Activated T-helper 17 cell treated with anti-CD3 and anti-CD28 coated beads, Interleukin-2, amount 50 U/mL, for 72 hours (primary cell): ENCODE measurements around the gene SLCO3A1. TPM values are rescaled to one million over a fixed set of nuclear protein-coding genes. Genes with fewer than 3 reads are reported as not detected.

Source experiments
- ATAC-seq: fragments of 150-1000 bp; cut with Tn5 transposase; replicated peaks from 2 replicates; pipeline ENCODE4 v1.10.0; 2021; ENCODE audit warnings: mild to moderate bottlenecking, moderate library complexity
- H3K27ac Mint-ChIP-seq: one replicate; pipeline ENCODE4 v1.8.0; 2022; ENCODE audit warnings: mixed read lengths
- H3K27me3 Mint-ChIP-seq: one replicate; pipeline ENCODE4 v1.8.0; 2022; ENCODE audit warnings: mixed read lengths
- H3K36me3 Mint-ChIP-seq: one replicate; pipeline ENCODE4 v1.8.0; 2022; ENCODE audit warnings: low read depth, mild to moderate bottlenecking, mixed read lengths
- H3K4me1 Mint-ChIP-seq: one replicate; pipeline ENCODE4 v1.8.0; 2022; ENCODE audit warnings: mixed read lengths
- H3K4me3 Mint-ChIP-seq: one replicate; pipeline ENCODE4 v1.8.0; 2022; ENCODE audit warnings: mild to moderate bottlenecking, mixed read lengths
- H3K9me3 Mint-ChIP-seq: one replicate; pipeline ENCODE4 v1.8.0; 2022; ENCODE audit warnings: mixed read lengths
- total RNA-seq, 2 donors: library from RNA; stranded (reverse); gene quantifications; one replicate each; pipeline ENCODE4 v1.2.3, GENCODE V29; 2022

SLCO3A1 gene
- total RNA-seq, 2 donors from 2014 or later: 7.0 to 11.0 TPM

DNA sequence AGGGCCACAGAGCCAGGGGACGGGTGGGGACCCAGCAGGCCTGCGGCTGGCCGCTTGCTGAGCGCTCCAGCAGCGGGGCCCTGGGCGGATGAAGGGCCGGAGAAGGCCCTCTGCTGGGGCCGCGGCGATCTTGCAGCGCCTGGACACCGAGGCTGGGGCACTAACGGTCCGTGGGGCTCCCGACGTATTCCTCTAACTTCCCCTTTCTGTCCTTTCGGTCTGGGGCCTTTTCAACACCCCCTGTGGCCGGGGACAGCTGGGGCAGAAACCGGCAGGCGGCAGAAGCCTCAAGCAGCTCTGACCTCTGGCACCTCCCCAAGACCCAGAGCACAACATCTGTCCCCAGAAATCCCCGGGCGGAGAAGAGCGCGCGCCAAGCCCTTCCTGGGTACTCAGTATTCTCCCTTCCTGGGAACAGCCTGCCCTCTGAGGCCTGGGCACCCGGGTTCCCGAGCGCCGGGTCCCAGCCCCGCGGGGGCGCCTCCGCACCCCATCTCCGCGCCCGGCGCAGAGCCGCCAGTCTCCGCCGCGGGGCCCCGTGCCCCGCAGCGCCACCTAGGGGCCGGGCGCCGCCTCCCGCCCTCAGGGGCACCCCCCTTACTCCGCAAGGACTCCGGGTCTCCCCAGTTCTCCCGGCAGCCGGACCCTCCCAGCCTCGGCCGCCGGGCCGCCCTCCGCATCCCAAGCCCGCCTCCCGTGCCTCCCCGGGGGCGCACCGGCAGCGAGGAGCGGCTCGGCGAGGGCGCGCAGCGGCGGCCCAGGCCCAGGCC lies 582 bp upstream of the SLCO3A1 start:
- Mint-ChIP-seq H3K36me3 (peaks cover 4% of the 10 kb centered on the region), H3K9me3 (no peaks in the 10 kb centered on the region), H3K27ac (peak overlapping the region; percentile 74), H3K27me3 (no peaks in the 10 kb centered on the region), H3K4me3 (peak overlapping the region; percentile 82), H3K4me1 (peaks cover 47% of the 10 kb centered on the region)
- ATAC-seq: peak; percentile 70

GRCh38 chr15:91853948-91854638 lies 585 bp downstream of the SLCO3A1 start:
- Mint-ChIP-seq H3K27me3 (no peaks in the 10 kb centered on the region), H3K4me1 (peaks cover 57% of the 10 kb centered on the region), H3K27ac (peak overlapping the region; percentile 70)

GRCh38 chr15:91854639-91854990 lies 1.1 kb downstream of the SLCO3A1 start:
- H3K36me3 Mint-ChIP-seq: peaks cover 5% of the 10 kb centered on the region
- ATAC-seq: peak; percentile 5
- peak overlapping the region; percentile 70 for H3K27ac Mint-ChIP-seq
- H3K9me3 Mint-ChIP-seq: no peaks in the 10 kb centered on the region
- peak overlapping the region; percentile 82 for H3K4me3 Mint-ChIP-seq
- H3K27me3 Mint-ChIP-seq: no peaks in the 10 kb centered on the region
- peaks cover 57% of the 10 kb centered on the region for H3K4me1 Mint-ChIP-seq

More at GRCh38 chr15:91853948-91854638, 585 bp downstream of the SLCO3A1 start:
- Mint-ChIP-seq H3K4me3 (peak overlapping the region; percentile 82), H3K36me3 (peaks cover 5% of the 10 kb centered on the region), H3K9me3 (no peaks in the 10 kb centered on the region)
- peak; percentile 15 for ATAC-seq

DNA sequence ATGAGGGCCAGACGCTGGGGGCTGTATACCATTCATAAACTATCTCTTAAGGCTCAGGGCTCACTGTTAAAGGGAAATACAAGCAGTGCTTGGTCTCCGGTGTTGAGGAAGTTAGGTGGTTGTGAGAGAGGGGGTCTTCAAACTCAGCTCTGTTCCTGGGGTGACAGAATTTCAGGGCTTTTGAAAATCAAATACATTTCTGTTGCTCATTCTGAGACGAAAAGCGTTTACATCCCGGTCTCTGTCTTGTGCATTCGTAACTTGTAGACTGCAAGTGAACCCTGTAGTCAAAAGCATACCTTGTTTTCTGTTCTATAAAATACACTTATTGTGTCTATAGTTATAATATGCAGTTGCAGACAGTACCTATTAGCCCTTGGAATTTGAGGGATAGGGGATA lies 1.7 kb downstream of the SLCO3A1 start:
- Mint-ChIP-seq H3K36me3 (peaks cover 5% of the 10 kb centered on the region), H3K27ac (peak overlapping the region; percentile 70), H3K27me3 (no peaks in the 10 kb centered on the region), H3K4me1 (peaks cover 53% of the 10 kb centered on the region), H3K9me3 (no peaks in the 10 kb centered on the region), H3K4me3 (peak overlapping the region; percentile 82)
- no peak for ATAC-seq

- no peaks in the 10 kb centered on the region for H3K9me3 Mint-ChIP-seq
- peaks cover 55% of the 10 kb centered on the region for H3K4me1 Mint-ChIP-seq
- H3K27me3 Mint-ChIP-seq: no peaks in the 10 kb centered on the region
- ATAC-seq: peak; percentile 4
- H3K27ac Mint-ChIP-seq: peak overlapping the region; percentile 44
- peak overlapping the region; percentile 82 for H3K4me3 Mint-ChIP-seq
- H3K36me3 Mint-ChIP-seq: peaks cover 5% of the 10 kb centered on the region
Observed at GRCh38 chr15:91855684-91856489, 2.4 kb downstream of the SLCO3A1 start.

DNA sequence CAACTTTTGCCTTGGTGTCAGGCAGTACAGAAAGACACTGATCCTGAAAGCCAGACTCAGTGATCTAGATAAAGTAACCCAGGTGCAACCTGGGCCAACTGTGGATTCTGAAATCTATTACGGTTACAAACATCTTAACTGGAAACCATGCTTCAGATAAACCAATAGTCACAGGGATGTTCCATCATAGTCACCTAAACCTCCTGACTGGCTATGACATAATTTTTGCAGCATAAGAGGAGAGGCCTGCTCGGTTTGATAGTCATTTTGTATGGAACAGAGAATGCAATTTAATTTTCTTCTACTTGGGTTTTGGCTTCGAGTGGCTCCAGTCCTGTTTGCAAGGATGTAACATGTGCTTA lies 3.7 kb downstream of the SLCO3A1 start:
- ATAC-seq: peak; percentile 8
- Mint-ChIP-seq H3K4me3 (peak overlapping the region; percentile 72), H3K4me1 (peaks cover 55% of the 10 kb centered on the region), H3K36me3 (peaks cover 5% of the 10 kb centered on the region), H3K9me3 (no peaks in the 10 kb centered on the region), H3K27ac (peak overlapping the region; percentile 86), H3K27me3 (no peaks in the 10 kb centered on the region)

DNA sequence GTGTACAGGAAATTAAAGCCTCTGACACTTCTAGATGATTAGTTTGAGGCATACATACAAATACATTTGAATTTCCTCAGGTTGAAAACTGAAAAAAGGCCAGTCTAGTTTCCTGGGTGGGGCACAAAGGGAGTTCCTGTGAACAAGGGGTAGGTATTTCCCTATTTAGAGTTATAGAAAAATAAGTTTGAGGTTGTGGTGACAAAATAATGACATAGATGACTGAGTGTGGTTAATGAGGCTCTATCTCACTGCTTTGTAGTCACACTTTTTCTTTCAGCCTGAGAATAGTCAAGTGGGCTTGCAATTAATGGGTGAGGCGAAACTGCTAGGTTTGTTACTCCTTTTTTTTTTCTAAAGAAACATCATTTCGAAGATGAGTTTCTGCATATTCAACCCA lies 4.3 kb downstream of the SLCO3A1 start:
- Mint-ChIP-seq H3K4me3 (peak overlapping the region; percentile 72), H3K27me3 (no peaks in the 10 kb centered on the region), H3K36me3 (peaks cover 5% of the 10 kb centered on the region), H3K4me1 (peaks cover 55% of the 10 kb centered on the region), H3K27ac (peak overlapping the region; percentile 86), H3K9me3 (no peaks in the 10 kb centered on the region)
- ATAC-seq: peak; percentile 59

DNA sequence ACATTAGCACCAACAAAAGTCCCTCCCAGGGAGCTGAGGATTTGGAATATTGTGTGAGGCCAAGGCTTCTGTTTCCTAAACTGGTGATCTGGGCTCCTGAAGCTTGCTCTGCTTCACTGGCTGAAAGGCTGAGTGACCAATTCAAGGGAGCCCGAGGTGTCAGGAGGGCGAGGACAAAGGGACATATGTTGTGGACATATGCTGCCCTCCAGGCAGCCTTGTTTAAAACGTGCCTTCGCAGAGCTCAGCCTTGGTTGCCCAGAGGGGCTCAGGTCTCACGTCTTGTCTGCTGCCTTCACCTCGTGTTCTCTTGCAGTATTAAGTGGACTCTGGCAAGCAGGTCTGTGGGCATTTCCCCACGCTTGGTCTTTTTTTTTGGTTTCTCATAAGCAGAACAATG lies 7.0 kb downstream of the SLCO3A1 start:
- no peaks in the 10 kb centered on the region for H3K9me3 Mint-ChIP-seq
- no peaks in the 10 kb centered on the region for H3K27me3 Mint-ChIP-seq
- no peak overlapping the region for H3K4me3 Mint-ChIP-seq
- H3K4me1 Mint-ChIP-seq: peaks cover 54% of the 10 kb centered on the region
- H3K27ac Mint-ChIP-seq: no peak overlapping the region
- ATAC-seq: no peak
- peaks cover 5% of the 10 kb centered on the region for H3K36me3 Mint-ChIP-seq

DNA sequence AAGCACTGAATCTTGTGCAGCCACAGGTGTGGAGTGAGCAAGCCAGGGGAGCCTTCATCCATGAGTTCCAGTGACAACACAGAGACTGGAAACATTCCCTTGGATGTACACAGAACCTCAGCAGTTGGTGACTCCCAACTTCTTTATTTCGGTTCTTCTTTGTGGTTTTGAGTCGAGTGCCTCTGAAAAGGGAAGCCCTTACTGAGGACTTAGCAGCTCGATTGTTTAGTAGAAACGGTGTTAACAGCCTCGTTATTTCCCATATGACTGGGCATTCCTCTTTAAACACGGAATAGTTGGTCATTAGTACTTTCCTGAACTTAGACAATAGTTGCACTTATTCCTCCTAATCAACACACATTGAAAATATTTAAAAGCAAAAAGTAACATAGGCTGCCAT lies 7.7 kb downstream of the SLCO3A1 start:
- no peak for ATAC-seq
- H3K36me3 Mint-ChIP-seq: peaks cover 5% of the 10 kb centered on the region
- H3K27ac Mint-ChIP-seq: no peak overlapping the region
- no peaks in the 10 kb centered on the region for H3K9me3 Mint-ChIP-seq
- H3K4me1 Mint-ChIP-seq: peaks cover 56% of the 10 kb centered on the region
- H3K27me3 Mint-ChIP-seq: no peaks in the 10 kb centered on the region
- H3K4me3 Mint-ChIP-seq: no peak overlapping the region

DNA sequence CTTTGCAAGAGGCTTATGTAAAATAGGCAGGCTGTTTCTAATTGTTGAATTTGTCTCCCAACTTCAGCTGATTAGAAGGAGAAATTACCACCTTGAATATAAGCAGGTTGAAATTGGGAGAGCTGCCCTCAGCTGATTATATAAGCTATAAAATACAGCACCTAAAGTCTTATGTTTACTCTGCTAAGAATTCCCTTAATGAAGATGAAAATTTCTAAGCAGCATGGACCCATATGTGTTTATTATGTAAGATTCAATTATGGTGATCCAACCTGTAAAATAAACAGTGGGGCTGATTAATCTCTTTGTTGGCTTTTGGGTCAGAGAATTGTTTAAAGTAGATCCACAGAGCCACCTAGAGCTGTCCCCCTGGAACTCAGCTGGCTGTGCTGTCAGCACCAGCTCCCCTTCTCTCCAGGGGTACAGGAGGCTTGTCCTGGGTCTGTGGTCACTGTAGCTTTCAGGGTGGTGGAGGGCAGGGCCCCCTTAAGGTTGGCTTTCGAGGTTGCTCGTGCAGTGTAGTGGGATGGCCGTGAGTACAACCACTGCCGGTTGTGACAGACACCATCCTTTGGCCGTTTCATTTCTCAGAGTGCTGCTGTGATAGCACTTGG lies 9.5 kb downstream of the SLCO3A1 start:
- Mint-ChIP-seq H3K36me3 (peaks cover under 1% of the 10 kb centered on the region), H3K27me3 (no peaks in the 10 kb centered on the region), H3K9me3 (no peaks in the 10 kb centered on the region), H3K4me1 (peaks cover 49% of the 10 kb centered on the region), H3K4me3 (no peak overlapping the region), H3K27ac (no peak overlapping the region)
- ATAC-seq: no peak

DNA sequence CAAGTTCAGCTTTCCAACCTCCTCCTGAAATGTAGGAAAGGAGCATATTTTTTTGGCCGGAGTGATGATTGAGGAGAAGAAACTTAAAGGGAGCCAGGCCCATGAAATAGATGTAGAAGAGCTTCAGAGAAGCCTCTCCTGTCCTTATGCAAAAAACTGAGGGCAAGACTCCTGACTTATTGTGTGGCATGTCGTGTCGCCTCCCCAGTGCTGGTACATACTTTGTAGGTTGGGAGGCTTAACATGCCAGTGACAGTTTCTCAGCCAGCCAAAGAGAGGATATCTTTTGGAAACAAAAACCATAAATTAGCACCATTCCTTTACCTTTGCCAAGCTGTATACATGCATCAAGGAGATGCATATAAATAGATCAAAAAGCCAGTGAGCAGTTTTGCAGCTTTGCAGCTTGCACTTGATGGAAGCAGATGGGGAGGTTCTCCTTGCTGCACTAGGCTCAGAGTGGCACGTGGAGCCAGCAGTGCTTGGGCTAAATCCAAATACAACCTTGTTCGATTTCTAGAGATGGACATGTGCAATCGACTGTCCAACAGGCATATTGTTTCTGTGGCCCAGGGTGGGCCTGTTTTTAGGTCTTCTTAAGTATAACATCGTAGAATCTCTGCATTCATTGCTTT lies 10.2 kb downstream of the SLCO3A1 start:
- Mint-ChIP-seq H3K4me1 (peaks cover 43% of the 10 kb centered on the region), H3K27me3 (no peaks in the 10 kb centered on the region), H3K27ac (no peak overlapping the region), H3K36me3 (no peaks in the 10 kb centered on the region), H3K9me3 (no peaks in the 10 kb centered on the region), H3K4me3 (no peak overlapping the region)
- ATAC-seq: no peak

DNA sequence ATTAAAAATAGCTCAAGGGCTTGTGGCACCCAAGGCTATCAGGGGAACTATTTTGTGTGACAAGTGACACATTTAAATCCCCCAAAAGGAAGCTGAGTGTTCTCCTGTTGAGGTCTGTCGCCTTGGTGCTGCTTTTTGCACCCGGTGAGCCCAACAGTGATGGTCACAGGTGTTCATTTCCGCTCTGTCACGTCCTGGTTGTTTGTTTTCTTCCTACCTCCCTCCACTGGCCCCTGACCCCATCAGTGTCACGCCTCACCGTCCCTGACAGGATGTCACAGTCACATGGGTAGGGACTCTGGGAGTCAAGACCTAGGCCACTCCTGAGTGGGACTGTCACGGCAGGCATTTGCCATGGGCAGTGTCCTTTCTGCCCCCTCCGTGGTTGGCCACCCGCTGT lies 11.2 kb downstream of the SLCO3A1 start:
- Mint-ChIP-seq H3K36me3 (no peaks in the 10 kb centered on the region), H3K27ac (peak overlapping the region; percentile 59), H3K27me3 (no peaks in the 10 kb centered on the region), H3K4me1 (peaks cover 40% of the 10 kb centered on the region), H3K4me3 (peak overlapping the region; percentile 52), H3K9me3 (no peaks in the 10 kb centered on the region)
- ATAC-seq: peak; percentile 61

DNA sequence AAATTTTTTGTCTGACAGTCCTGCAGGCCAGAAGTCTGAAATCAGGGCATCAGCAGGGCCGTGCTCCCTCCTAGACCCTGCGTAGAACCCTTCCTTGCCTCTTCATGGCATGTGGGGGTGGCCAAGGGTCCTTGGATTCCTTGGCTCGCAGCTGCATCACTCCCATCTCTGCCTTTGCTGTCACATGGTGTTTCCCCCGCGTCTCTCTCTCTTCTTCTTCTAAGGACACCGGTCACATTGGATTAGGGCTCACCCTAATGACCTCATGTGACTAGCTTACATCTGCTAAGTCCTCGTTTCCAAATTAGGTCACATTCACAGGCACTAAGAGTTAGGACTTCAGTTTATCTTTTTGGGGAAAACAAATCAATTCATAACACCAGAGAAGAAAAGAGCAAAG lies 12.0 kb downstream of the SLCO3A1 start:
- ATAC-seq: no peak
- Mint-ChIP-seq H3K27me3 (no peaks in the 10 kb centered on the region), H3K4me3 (peak overlapping the region; percentile 52), H3K27ac (peak overlapping the region; percentile 67), H3K36me3 (no peaks in the 10 kb centered on the region), H3K9me3 (no peaks in the 10 kb centered on the region), H3K4me1 (peaks cover 43% of the 10 kb centered on the region)

GRCh38 chr15:91865950-91866349 lies 12.4 kb downstream of the SLCO3A1 start:
- peak; percentile 49 for ATAC-seq
- Mint-ChIP-seq H3K4me1 (peaks cover 44% of the 10 kb centered on the region), H3K9me3 (no peaks in the 10 kb centered on the region)

More at GRCh38 chr15:91865950-91866349, 12.4 kb downstream of the SLCO3A1 start:
- peak overlapping the region; percentile 52 for H3K4me3 Mint-ChIP-seq
- peak overlapping the region; percentile 67 for H3K27ac Mint-ChIP-seq
- no peaks in the 10 kb centered on the region for H3K27me3 Mint-ChIP-seq
- H3K36me3 Mint-ChIP-seq: no peaks in the 10 kb centered on the region
